Lower lobe of right lung (tissue), 2 donors: Measurements from ENCODE around the gene TGFBI. TPM values are rescaled to one million over a fixed set of nuclear protein-coding genes. Genes with fewer than 3 reads are reported as not detected.

Experiments used
- ATAC-seq, 2 donors: fragments of 200-7000 bp; cut with Tn5 transposase; one replicate each; pipeline ENCODE4 v1.9.1; 2020 to 2022; ENCODE audit warnings: mild to moderate bottlenecking in 2 of 2, moderate library complexity in 2 of 2
- DNase-seq: peaks from one replicate; pipeline ENCODE4 v3.0.0-alpha.2; 2020
- H3K27ac ChIP-seq: fragments of 200-600 bp; one replicate; pipeline ENCODE4 v1.8.0; 2022
- H3K27me3 ChIP-seq: fragments of 200-600 bp; one replicate; pipeline ENCODE4 v1.8.0; 2022; ENCODE audit warnings: low read depth
- H3K36me3 ChIP-seq: fragments of 200-600 bp; one replicate; pipeline ENCODE4 v1.8.0; 2022; ENCODE audit warnings: mild to moderate bottlenecking
- H3K4me1 ChIP-seq: fragments of 200-600 bp; one replicate; pipeline ENCODE4 v1.8.0; 2022
- H3K4me3 ChIP-seq: fragments of 200-600 bp; one replicate; pipeline ENCODE4 v1.8.0; 2022; ENCODE audit warnings: mild to moderate bottlenecking
- H3K9me3 ChIP-seq: fragments of 200-600 bp; one replicate; pipeline ENCODE4 v1.8.0; 2022
- intact Hi-C: fragments of 100-400 bp; cut with DNase I; formaldehyde crosslinking; loops from one replicate; pipeline ENCODE4 v1.11.0; 2022
- total RNA-seq: library from RNA; stranded (reverse); fragmentation: NEBNext Ultra II Directional; extraction: Animal tissue kit (Norgen Biotek cat#: 25700); gene quantifications from one replicate; pipeline ENCODE4 v1.2.1, GENCODE V29; 2021
- TF ChIP-seq, protein P1 (sequence below): fragments of 200-600 bp; IDR thresholded peaks from one replicate; pipeline ENCODE4 v1.8.0; 2022; ENCODE audit warnings: antibody characterized with exemption, mild to moderate bottlenecking
- donor health status: DM: no; HTN: yes; CAD: no; lungs with severe emphysema.

TGFBI gene
- total RNA-seq, 1 donor from 2014 or later, result 140 TPM

GRCh38 chr5:136056771-136057335, 28.1 kb downstream of the TGFBI start:
- H3K9me3 ChIP-seq, result no peaks in the 10 kb centered on the region
- no peak overlapping the region for H3K4me3 ChIP-seq
- TF ChIP-seq, protein P1, sequence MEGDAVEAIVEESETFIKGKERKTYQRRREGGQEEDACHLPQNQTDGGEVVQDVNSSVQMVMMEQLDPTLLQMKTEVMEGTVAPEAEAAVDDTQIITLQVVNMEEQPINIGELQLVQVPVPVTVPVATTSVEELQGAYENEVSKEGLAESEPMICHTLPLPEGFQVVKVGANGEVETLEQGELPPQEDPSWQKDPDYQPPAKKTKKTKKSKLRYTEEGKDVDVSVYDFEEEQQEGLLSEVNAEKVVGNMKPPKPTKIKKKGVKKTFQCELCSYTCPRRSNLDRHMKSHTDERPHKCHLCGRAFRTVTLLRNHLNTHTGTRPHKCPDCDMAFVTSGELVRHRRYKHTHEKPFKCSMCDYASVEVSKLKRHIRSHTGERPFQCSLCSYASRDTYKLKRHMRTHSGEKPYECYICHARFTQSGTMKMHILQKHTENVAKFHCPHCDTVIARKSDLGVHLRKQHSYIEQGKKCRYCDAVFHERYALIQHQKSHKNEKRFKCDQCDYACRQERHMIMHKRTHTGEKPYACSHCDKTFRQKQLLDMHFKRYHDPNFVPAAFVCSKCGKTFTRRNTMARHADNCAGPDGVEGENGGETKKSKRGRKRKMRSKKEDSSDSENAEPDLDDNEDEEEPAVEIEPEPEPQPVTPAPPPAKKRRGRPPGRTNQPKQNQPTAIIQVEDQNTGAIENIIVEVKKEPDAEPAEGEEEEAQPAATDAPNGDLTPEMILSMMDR, result no peak
- no peaks in the 10 kb centered on the region for H3K27me3 ChIP-seq
- peaks cover 18% of the 10 kb centered on the region for H3K4me1 ChIP-seq
- DNase-seq (no peak), ATAC-seq (no peak)
- H3K36me3 ChIP-seq, result peaks cover 55% of the 10 kb centered on the region
- no peak overlapping the region for H3K27ac ChIP-seq
- intact Hi-C loops, result no loop called here

GRCh38 chr5:136057401-136058038, 28.7 kb downstream of the TGFBI start:
- H3K27me3 ChIP-seq, result no peaks in the 10 kb centered on the region
- intact Hi-C loops, result no loop called here
- DNase-seq (no peak), ATAC-seq (no peak)
- H3K27ac ChIP-seq, result no peak overlapping the region
- H3K4me3 ChIP-seq, result no peak overlapping the region
- H3K36me3 ChIP-seq, result peaks cover 59% of the 10 kb centered on the region
- TF ChIP-seq, protein P1, result no peak
- H3K4me1 ChIP-seq, result peaks cover 18% of the 10 kb centered on the region
- H3K9me3 ChIP-seq, result no peaks in the 10 kb centered on the region

DNA sequence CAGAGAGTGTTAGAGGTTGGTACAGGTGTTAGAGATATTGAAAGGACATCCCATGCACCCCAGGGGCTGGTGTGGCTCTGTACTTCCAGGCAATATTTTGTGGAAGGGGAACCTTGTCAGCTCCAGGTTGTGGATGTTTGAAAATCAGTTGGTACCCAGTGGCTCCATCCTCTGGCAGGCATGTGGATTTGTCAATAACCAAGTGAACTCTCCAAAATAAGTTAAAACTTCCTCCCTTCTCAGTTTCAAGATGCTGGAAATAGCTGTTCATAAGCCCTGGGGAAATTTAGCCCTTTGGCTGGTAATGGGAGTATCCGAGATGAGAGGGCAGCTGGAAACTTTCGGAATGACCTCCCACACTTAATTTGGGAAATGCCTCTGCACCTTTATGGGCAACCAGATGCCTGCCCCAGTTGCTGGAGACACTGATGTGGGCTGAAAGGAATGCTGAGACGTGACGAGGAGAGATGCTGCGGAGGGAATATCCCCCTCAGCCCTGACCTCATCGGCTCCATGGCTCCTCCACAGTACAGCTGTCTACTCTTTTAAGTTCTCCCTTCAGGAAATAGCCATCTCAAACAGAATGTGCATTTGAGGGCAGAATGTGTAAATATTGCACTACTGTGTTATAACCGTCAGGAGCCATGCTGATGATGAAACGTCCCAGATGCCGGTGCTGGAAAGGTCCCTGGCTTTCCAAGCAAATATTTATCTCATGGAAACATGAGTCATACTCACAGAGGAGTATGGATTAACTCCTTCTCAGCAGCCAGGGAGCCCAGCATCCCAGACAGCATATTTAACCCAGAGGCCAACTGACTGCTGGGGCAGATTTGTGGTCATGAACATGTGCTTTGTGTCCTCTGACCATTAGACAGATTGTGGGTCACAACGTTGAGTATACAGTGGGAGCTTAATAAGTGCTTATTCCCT, 29.5 kb downstream of the TGFBI start:
- Histone ChIP-seq H3K27ac (no peak overlapping the region), H3K4me1 (peaks cover 14% of the 10 kb centered on the region), H3K4me3 (no peak overlapping the region), H3K9me3 (no peaks in the 10 kb centered on the region), H3K36me3 (peaks cover 61% of the 10 kb centered on the region), H3K27me3 (no peaks in the 10 kb centered on the region)
- DNase-seq (no peak), ATAC-seq (peak; percentile 60 to 75)
- intact Hi-C loops, result no loop called here
- TF ChIP-seq, protein P1, result no peak

DNA sequence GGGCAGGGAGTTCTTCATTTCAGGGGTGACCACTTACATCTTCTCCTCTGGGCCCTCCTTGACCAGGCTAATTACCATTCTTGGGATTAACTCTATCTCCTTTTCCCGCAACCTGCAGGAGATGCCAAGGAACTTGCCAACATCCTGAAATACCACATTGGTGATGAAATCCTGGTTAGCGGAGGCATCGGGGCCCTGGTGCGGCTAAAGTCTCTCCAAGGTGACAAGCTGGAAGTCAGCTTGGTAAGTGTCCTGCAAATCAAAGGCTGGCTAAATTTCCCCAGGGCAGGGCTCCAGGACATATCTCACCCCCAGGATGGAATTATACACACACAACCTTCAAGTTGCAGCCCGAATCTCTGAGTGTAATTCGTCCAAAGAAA, 30.2 kb downstream of the TGFBI start:
- DNase-seq (no peak), ATAC-seq (no peak)
- H3K36me3 ChIP-seq, result peaks cover 65% of the 10 kb centered on the region
- intact Hi-C loops, result no loop called here
- H3K4me1 ChIP-seq, result peaks cover 8% of the 10 kb centered on the region
- TF ChIP-seq, protein P1, result no peak
- no peak overlapping the region for H3K4me3 ChIP-seq
- no peaks in the 10 kb centered on the region for H3K27me3 ChIP-seq
- H3K9me3 ChIP-seq, result no peaks in the 10 kb centered on the region
- no peak overlapping the region for H3K27ac ChIP-seq

GRCh38 chr5:136060963-136061362, 32.2 kb downstream of the TGFBI start:
- H3K4me1 ChIP-seq, result peaks cover 13% of the 10 kb centered on the region
- H3K4me3 ChIP-seq, result no peak overlapping the region
- TF ChIP-seq, protein P1, result no peak
- no peaks in the 10 kb centered on the region for H3K27me3 ChIP-seq
- DNase-seq, result no peak
- no peak overlapping the region for H3K27ac ChIP-seq
- H3K36me3 ChIP-seq, result peaks cover 51% of the 10 kb centered on the region
- intact Hi-C loops, result no loop called here
- H3K9me3 ChIP-seq, result no peaks in the 10 kb centered on the region
- no peak for ATAC-seq
